HG02970 (cell line): ENCODE measurements around the gene TBC1D22A.

Source experiments
- ATAC-seq: cut with Tn5 transposase; IDR thresholded peaks from one replicate; pipeline ENCODE4 v1.9.1; 2021; ENCODE audit warnings: mild to moderate bottlenecking, moderate library complexity, moderate number of reproducible peaks; ENCODE audit not compliant: unreplicated experiment, low FRiP score

TBC1D22A gene

DNA sequence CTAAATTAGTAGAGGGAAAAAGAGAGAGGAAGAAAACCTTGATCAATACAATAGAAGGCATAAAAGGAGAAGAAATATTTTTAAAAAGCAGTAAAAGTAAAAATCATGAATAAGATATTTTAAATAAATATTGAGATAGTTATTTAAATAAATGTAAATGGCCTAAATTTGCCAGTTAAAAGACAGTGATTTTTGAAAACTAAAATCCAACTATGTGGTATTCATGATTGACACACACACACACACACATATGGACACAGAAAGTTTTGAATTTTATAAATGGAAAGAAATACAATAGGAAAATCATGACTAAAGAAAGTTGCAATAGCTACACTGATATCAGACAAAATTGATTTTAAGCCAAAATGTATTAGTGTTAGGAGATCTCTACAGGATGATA lies 313.1 kb downstream of the TBC1D22A start:
- no peak for ATAC-seq

DNA sequence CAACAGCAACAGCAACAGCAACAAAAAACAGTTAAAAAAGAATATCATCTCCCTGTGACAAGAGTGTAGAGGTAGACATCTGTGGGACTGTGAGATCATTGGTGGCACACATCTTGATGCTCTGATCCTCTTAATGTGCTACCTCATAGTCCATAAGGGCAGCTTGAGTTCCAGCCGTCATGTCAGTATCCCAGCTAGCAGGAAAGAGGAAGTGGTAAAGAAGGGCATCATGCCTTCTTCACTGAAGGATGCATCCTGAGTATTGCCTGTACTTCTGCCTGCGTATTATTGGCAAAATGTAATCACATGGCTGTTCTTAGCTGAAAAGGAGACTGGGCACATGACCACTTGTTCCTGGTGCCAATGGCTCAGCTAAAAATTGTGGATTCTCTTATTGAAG lies 314.3 kb downstream of the TBC1D22A start:
- ATAC-seq, result no peak

- no peak for ATAC-seq
Measured at GRCh38 chr22:47080100-47080499, 317.6 kb downstream of the TBC1D22A start.

DNA sequence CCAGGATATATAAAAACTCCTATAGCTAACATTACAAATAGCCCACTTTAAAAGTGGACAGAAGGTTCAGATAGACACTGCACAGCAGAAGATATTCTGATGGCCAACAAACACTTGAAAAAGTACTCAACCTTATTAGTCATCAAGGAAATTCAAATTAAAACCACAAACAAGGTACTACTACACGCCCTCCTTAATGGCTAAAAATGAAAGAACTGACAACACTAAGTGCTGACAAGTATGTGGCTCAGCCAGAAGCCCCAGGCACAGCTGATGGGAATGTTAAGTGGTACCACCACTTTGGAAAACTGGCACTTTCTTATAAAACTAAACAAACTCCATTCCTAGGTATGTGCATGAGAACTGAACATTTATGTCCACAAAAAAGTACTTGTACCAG lies 320.1 kb downstream of the TBC1D22A start:
- ATAC-seq, result no peak

GRCh38 chr22:47083379-47083986 lies 321.0 kb downstream of the TBC1D22A start:
- no peak for ATAC-seq

GRCh38 chr22:47084226-47084625 lies 321.8 kb downstream of the TBC1D22A start:
- no peak for ATAC-seq

DNA sequence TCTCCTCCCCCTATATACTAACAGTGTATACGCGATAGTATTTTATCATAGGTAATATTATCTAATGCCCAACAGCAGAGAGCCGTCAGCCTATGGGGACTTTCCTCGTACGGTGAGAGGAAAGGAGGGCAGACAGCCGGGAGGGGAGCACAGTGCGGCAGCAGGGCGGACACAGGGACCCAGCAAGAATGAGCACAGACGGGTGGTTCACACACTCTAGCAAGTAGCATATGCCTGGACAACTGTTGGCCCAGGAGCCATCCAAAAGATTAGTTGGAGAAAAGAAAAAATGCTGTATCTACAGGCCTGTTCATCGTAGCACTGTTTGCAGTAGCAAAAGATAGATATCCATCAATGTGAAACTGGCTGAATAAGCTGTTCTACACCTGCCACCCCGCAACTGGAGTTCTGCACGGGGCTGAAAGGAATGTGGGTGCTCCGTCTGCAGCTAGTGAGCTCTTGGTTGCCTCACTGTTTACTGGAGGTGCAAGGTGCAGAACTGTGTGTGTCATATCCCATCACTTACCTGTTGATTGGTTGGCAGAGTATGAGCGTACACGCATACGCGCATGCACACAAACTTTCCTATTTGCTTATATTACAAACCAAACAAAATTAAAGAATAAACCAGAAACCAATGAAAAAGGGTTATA lies 324.3 kb downstream of the TBC1D22A start:
- ATAC-seq, result no peak

DNA sequence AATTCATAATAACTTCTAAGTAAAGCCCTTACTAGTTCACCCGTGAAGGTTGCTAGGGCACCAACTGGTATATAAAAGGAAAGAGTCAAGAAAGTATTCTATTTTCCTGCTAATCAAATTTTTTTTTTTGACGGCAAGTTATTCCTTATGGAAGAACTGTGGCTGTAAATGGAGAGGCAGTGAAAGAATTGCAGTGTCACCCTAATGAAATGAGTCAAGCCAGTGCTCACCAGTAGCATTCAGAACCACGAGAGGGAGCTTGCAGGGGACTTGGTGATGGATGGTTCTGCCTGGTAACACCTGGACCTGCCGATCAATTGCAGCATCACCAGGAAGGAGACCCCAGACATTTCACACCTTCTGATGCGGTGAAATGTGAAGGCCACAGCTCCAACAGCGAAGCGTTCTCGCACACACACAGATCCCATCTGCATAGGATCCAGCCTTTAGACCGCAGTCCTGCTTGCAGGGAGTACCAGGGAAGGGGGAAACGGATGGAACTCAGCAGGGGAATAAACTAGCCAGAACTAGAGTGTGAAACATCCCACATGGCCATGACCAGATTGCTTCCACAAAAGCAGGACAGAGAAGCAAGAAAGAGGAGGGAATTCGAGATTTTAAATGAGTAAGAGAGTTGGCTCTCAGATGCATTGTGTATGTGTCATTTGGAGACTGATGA lies 326.2 kb downstream of the TBC1D22A start:
- ATAC-seq, result no peak

DNA sequence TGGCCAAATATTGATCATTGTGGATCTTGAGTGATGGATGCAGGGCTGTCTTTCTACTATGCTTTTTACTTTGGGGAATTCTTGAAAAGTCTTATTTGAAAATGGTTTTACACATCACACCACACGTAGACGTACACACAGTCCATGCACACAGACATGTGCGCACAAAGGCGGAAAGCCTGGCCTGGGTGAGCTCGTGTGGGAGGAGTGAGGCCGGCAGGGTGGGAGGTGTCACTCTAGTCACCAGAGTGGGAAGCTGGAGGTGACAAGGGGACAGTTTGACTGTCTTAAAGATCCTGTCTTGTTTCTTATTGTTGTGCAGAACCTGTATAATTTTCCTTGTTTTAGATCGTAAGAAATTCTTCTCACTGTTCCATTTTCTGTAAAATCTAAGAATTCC lies 326.9 kb downstream of the TBC1D22A start:
- no peak for ATAC-seq

- no peak for ATAC-seq
Measured at GRCh38 chr22:47089796-47090460, 327.5 kb downstream of the TBC1D22A start.

- ATAC-seq, result no peak
Measured at GRCh38 chr22:47090591-47091245, 328.3 kb downstream of the TBC1D22A start.

DNA sequence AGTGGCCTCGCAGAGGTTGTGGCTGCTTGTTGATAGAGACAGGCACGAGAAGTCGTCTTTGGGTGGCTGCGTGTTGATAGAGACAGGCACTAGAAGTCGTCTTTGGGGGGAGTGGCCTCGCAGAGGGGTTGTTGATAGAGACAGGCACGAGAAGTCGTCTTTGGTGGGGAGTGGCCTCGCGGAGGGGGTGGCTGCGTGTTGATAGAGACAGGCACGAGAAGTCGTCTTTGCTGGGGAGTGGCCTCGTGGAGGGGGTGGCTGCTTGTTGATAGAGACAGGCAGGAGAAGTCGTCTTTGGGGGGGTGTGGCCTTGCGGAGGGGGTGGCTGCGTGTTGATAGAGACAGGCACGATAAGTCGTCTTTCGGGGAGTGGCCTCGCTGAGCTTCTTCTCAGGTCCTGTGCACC lies 328.8 kb downstream of the TBC1D22A start:
- ATAC-seq, result no peak

GRCh38 chr22:47091921-47092700 lies 329.7 kb downstream of the TBC1D22A start:
- no peak for ATAC-seq

GRCh38 chr22:47092896-47093311 lies 330.5 kb downstream of the TBC1D22A start:
- ATAC-seq, result no peak

- ATAC-seq, result no peak
Measured at GRCh38 chr22:47093720-47094119, 331.3 kb downstream of the TBC1D22A start.

GRCh38 chr22:47094861-47095330 lies 332.4 kb downstream of the TBC1D22A start:
- no peak for ATAC-seq

GRCh38 chr22:47095395-47096122 lies 333.1 kb downstream of the TBC1D22A start:
- ATAC-seq, result no peak

- ATAC-seq, result no peak
Measured at GRCh38 chr22:47098121-47098520, 335.7 kb downstream of the TBC1D22A start.

- ATAC-seq, result no peak
Measured at GRCh38 chr22:47098554-47098953, 336.1 kb downstream of the TBC1D22A start.
